Cardiac muscle cell (in vitro differentiated cells and primary cell): ENCODE measurements around the gene SVBP. TPM values are rescaled to one million over a fixed set of nuclear protein-coding genes. Genes with fewer than 3 reads are reported as not detected.

ENCODE experiments used
- DNase-seq, 2 donors: peaks; one replicate each; pipeline versions ENCODE4 v3.0.0 to v3.0.0-alpha.2; 2010 to 2017; ENCODE audit warnings: low read depth in 1 of 2, low spot score in 1 of 2
- H3K27ac ChIP-seq: fragments of 200-600 bp; sonication (generic); 2 replicates; pipeline ENCODE4 v1.5.1; 2016
- H3K27me3 ChIP-seq: fragments of 200-600 bp; sonication (generic); 2 replicates; pipeline ENCODE4 v1.6.0; 2016; ENCODE audit warnings: control low read depth
- H3K36me3 ChIP-seq: fragments of 200-600 bp; sonication (generic); 2 replicates; pipeline ENCODE4 v1.5.1; 2016; ENCODE audit warnings: control low read depth
- H3K4me1 ChIP-seq: fragments of 200-600 bp; sonication (generic); 2 replicates; pipeline ENCODE4 v1.8.1; 2017; ENCODE audit warnings: low read depth, mild to moderate bottlenecking, mixed run types
- H3K4me3 ChIP-seq: fragments of 200-600 bp; sonication (generic); 2 replicates; pipeline ENCODE4 v1.5.1; 2016; ENCODE audit warnings: mild to moderate bottlenecking
- H3K9me3 ChIP-seq: fragments of 200-600 bp; sonication (generic); 2 replicates; pipeline ENCODE4 v1.5.1; 2017; ENCODE audit warnings: low read depth, mild to moderate bottlenecking, control low read depth
- CTCF ChIP-seq: IDR thresholded peaks from 2 replicates; pipeline ENCODE4 v1.5.1; 2012; ENCODE audit warnings: low read depth, mild to moderate bottlenecking, low read length
- polyA plus RNA-seq: library from polyadenylated mRNA; unstranded; fragments of >200 nt; fragmentation: Nextera tagmentation; extraction: Ambion mirVana; gene quantifications from 2 replicates; pipeline ENCODE4 v1.2.1, GENCODE V29; 2016
- total RNA-seq: library from RNA; depleted of rRNA; stranded (reverse); fragments of >200 nt; gene quantifications from 2 replicates; pipeline ENCODE4 v1.2.3, GENCODE V29; 2016

Gene SVBP
- total and polyA plus RNA-seq, 2 experiments from 2014 or later: 35.6 to 67.8 TPM

GRCh38 chr1:42807056-42807668 lies 10.0 kb downstream of the SVBP start:
- H3K27me3 ChIP-seq: no peaks in the 10 kb centered on the region
- no peak overlapping the region for H3K4me3 ChIP-seq
- no peak overlapping the region for H3K27ac ChIP-seq
- no peaks in the 10 kb centered on the region for H3K4me1 ChIP-seq
- TF ChIP-seq CTCF: no peak
- no peaks in the 10 kb centered on the region for H3K9me3 ChIP-seq
- no peaks in the 10 kb centered on the region for H3K36me3 ChIP-seq
- no peak for DNase-seq

GRCh38 chr1:42806593-42806992 lies 10.6 kb downstream of the SVBP start:
- no peak for TF ChIP-seq CTCF
- no peaks in the 10 kb centered on the region for H3K4me1 ChIP-seq
- H3K27me3 ChIP-seq: no peaks in the 10 kb centered on the region
- no peaks in the 10 kb centered on the region for H3K9me3 ChIP-seq
- no peak for DNase-seq
- H3K27ac ChIP-seq: no peak overlapping the region
- no peak overlapping the region for H3K4me3 ChIP-seq
- no peaks in the 10 kb centered on the region for H3K36me3 ChIP-seq

DNA sequence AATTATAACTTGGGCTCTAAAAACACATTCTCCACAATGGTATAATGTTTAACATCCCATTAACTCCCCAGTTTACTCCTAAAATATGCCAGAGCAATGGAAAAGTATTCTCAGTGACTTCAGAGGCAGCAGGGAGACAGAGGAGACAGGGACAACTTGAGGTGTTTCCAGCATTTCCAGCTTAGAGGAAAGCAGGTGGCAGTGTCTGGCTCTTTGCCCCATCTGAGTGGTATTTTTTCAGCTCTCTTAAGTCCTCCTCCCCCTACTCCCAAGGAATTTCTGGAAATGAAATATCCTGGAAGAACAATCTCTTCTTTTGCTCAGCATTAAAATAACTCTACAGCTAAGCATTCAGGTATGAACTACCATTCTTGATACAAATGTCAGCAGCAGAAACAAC lies 11.0 kb downstream of the SVBP start:
- Histone ChIP-seq H3K9me3 (no peaks in the 10 kb centered on the region), H3K27ac (no peak overlapping the region), H3K27me3 (no peaks in the 10 kb centered on the region), H3K4me3 (no peak overlapping the region), H3K36me3 (no peaks in the 10 kb centered on the region), H3K4me1 (no peaks in the 10 kb centered on the region)
- no peak for TF ChIP-seq CTCF
- no peak for DNase-seq

- TF ChIP-seq CTCF: no peak
- H3K4me1 ChIP-seq: no peaks in the 10 kb centered on the region
- H3K36me3 ChIP-seq: no peaks in the 10 kb centered on the region
- no peak overlapping the region for H3K4me3 ChIP-seq
- H3K27ac ChIP-seq: no peak overlapping the region
- no peak for DNase-seq
- no peaks in the 10 kb centered on the region for H3K27me3 ChIP-seq
- no peaks in the 10 kb centered on the region for H3K9me3 ChIP-seq
Measured at GRCh38 chr1:42801832-42802473, 15.2 kb downstream of the SVBP start.

DNA sequence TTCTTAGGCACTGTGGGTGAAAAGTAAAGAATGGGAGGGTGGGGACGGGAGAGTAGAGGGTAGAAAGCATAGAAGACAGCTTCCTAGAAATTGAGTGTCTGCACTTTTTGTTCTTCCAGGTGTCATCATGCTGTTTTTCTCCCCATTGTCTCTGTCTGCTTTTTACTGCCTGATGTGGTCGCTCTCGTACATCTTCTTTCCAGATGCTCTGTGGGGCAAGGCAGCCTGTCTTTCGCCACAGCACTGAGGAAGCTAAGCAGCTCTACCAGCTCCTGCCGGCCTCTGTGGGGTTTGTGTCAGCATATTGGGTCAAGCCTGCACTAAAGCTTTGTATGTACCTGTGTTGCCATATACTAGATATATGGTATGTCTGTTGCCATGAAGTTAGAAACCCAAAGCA lies 19.2 kb downstream of the SVBP start:
- no peaks in the 10 kb centered on the region for H3K27me3 ChIP-seq
- TF ChIP-seq CTCF: no peak
- no peak overlapping the region for H3K4me3 ChIP-seq
- no peaks in the 10 kb centered on the region for H3K9me3 ChIP-seq
- DNase-seq: no peak
- H3K4me1 ChIP-seq: no peaks in the 10 kb centered on the region
- H3K36me3 ChIP-seq: no peaks in the 10 kb centered on the region
- H3K27ac ChIP-seq: no peak overlapping the region
